ENCODE data around the gene GAS2L1.

GRCh38 chr22:29330291-29330690, 23.8 kb downstream of the GAS2L1 start:
- TF ChIP-seq CTCF (IDR thresholded peaks at IDR 0.05) = no peak
- no peak for TF ChIP-seq POLR2A (IDR thresholded peaks at IDR 0.05)
